Stomach (tissue), 4 donors: ENCODE results near the gene SHMT2.

ENCODE experiments used
- CTCF ChIP-seq, 7 experiments: fragments of 450-650 bp in 4 of 7; fragments of 200-600 bp in 3 of 7; sonication (generic) in 3 of 7; IDR thresholded peaks; one replicate each; pipeline ENCODE4 v1.5.1; 2016 to 2019; ENCODE audit warnings: antibody characterized with exemption in 7 of 7, control low read depth in 2 of 7, mild to moderate bottlenecking in 1 of 7
- EP300 ChIP-seq: sonication (generic); formaldehyde crosslinking; IDR thresholded peaks from one replicate; pipeline ENCODE4 v1.6.1; 2017; ENCODE audit warnings: antibody characterized with exemption
- POLR2AphosphoS5 ChIP-seq, 3 donors: sonication (generic); formaldehyde crosslinking; IDR thresholded peaks; one replicate each; pipeline ENCODE4 v1.6.1; 2016; ENCODE audit warnings: antibody characterized with exemption in 3 of 3

- TF ChIP-seq CTCF (IDR thresholded peaks at IDR 0.05) (no peak), POLR2AphosphoS5 (IDR thresholded peaks at IDR 0.05) (no peak), EP300 (no peak)
These were observed 1.9 kb downstream of the SHMT2 start for GRCh38 chr12:57231276-57232021.
